GM19397 (cell line): ENCODE results near the gene GDE1.

Source experiments
- ATAC-seq: cut with Tn5 transposase; IDR thresholded peaks from one replicate; pipeline ENCODE4 v1.9.1; 2021; ENCODE audit warnings: mild to moderate bottlenecking, moderate library complexity; ENCODE audit not compliant: unreplicated experiment

The GDE1 gene

DNA sequence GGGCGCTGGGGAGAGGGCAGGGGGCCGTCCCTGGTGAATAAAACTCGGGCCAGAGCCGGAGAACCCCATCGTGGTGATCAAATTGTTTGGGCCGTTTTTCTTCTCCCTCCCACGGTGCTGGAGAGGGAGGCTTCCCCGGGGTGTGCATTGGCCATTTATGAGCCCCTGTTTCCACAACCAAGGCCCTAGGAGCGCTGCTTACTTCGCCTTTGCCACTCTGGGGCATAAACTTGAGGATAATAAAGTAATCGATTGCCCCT lies 2.4 kb upstream of the GDE1 start:
- ATAC-seq: no peak

DNA sequence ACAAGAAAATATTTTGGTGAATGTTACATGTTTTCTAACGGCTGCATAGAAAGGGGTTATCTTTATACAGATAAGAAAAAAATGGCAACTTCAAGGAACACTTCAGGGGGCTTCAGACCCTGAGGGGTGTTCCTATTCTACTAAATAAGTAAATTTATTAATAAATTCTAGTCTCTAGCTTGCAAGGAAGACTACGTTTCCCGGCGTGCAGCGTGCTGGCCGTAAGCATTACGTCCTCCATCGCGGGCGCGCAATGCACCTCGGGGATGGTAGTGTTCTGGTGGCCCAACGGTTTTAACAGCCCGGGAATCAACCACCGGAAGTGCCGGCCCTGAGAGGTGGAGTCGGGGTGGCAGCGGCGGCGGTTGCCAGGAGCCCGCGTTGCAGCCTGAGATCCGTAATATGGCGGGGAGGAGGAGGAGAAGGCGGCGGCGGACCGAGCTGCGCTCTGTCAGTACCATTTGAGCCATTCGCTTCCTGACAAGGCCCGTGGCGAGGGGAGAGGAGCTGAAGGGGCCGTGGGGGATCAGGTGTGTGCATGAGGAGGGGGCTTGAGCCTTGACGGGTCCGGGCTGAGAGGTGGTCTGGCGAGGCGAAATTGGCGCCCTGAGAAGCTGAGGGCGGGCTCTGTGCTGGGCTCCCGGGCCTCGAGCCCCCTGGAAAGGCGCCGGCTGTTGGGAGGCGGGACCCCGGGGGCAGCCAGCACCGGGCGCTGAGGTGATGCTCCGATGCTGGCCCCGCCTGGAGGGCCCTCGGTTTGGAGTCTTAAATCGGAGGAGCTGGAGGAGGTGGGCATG lies 1.9 kb upstream of the GDE1 start, which contains the start of gene CCP110:
TSS of gene CCP110 (plus strand) at position 384 of the 797 bp plus-strand sequence. CDS start 3,940 bp downstream, outside the sequence.
- ATAC-seq: peak; percentile 70

DNA sequence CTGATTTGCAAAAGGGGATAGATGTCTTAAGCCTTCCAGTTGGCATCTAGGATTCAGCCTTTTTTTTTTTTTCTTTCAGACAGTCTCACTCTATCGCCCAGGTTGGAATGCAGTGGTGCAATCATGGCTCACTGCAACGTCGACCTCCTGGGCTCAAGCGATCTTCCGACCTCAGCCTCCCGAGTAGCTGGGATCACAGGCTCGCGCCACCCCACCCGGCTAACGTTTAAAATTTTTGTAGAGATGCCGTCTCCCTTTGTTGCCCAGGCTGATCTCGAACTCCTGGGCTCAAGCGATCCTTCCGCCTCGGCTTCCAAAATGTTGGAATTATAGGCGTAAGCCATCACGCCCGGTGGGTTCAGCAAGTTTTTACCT lies 1.3 kb upstream of the GDE1 start:
- no peak for ATAC-seq

DNA sequence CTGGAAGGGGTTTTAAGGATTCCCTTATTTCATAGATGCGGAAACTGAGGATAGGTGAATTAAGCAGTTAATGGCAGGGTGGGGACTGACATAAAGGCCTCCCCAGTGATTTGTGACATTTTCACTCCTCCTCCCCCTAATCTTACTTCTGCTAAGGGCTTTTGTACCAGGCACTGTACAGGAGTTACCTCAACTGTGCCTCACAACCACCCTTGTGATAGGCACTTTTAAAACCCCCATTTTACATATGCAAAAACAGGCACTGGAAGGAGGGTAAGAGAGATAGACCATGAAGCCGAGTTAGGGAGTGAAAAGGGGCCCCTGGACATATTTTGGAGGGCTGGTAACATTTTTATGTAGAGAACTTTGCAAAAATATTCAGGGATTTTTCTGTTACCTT lies 862 bp upstream of the GDE1 start:
- ATAC-seq: no peak

DNA sequence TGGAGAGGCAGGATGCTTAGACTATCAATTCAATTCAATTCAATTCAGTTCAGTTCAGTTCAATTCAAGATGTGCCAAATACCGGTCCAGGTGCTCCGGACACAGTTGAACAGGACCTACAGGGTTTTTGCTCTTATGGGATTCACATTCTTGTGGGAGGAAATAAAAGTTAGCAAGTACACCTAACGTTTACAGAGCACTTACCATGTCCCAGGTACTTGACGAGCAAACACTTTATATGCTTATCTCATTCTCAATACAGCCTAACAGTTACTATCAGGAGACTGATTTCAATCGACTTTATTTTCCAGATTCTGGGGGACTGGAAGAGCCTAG lies 467 bp upstream of the GDE1 start:
- ATAC-seq: no peak

DNA sequence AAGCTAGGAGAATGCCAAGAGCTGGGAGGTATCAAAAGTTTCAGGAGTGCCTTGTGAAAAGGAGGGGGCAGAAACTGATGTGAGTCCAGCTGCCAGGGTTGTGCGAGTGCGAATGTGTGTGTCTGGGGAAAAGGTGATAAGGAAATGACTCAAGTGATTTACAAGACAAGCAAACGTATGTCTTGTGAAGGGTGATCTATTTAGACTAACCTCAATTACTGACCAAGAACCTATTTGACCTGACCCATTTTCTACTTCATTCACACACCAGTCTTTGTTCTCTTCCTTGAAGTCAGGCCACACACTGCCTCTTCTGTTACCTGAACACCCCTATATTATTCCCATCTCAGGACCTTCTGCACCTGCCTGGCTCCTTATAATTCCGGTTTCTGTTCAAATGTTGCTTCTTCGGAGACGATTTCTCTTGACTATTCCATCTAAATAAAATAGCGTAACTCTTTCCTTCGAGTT lies 1.0 kb downstream of the GDE1 start:
- ATAC-seq: no peak

DNA sequence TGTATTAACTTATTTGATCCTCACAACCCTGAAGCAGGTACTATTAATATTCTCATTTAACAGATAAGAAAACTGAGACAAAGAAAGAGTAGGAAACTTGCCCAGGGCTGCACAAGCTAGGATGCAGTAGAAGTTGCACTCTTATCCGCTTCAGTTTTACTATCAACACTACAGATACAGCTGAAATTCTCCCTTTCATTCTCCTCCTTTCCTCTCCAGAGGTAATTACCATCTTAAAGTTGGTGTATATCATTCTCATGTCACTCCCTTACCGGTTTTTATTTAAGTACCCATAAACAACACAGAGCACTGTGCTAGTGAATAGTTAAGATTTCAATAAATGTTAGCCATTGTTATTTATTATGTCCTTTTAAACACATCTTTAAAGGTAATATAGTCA lies 3.5 kb downstream of the GDE1 start:
- no peak for ATAC-seq

DNA sequence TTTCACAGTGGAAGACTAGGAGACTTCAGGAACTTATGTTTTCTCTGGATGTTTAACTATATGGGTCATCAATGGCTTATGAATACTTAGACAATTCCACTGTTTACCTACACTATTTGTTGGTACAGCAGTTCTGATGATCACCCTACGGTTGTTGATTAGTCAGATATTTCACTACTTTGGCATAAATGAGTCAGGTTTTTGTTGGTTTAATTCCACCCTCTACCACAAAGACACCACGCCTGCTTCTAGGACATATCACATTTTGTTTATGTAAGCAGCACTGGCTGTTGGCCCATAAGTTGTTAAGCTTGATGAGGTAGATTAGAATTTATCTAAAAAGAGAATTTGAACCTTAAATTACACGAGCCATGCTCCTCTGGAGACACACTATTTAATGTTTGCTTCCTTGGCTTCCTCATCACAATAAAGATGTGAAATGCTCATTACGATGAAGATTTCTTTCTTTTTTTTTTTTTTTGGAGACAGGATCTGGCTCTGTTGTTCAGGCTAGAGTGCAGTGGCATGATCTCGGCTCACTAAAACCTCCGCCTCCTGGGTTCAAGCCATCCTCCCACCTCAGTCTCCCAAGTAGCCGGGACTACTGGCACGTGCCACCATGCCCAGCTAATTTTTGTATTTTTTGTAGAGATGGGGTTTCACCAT lies 4.3 kb downstream of the GDE1 start:
- no peak for ATAC-seq

DNA sequence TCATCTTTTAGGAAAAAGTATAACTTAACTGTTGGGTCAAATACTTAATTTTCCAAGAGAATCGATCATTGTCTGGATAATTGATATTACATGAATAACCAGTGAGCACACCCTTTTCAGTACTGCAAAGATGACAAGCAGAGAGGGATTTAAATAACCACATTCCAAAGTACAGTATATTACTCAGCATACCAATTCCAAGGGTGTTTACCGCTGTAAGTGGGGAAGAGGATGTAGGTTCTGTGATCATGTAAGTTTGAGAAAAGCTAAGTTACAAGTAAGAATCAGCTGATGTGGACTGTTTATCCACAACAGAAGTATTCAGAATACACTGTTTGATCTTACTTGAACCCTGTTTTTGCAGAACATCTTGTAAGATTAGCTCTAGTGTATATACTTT lies 6.1 kb downstream of the GDE1 start:
- no peak for ATAC-seq

DNA sequence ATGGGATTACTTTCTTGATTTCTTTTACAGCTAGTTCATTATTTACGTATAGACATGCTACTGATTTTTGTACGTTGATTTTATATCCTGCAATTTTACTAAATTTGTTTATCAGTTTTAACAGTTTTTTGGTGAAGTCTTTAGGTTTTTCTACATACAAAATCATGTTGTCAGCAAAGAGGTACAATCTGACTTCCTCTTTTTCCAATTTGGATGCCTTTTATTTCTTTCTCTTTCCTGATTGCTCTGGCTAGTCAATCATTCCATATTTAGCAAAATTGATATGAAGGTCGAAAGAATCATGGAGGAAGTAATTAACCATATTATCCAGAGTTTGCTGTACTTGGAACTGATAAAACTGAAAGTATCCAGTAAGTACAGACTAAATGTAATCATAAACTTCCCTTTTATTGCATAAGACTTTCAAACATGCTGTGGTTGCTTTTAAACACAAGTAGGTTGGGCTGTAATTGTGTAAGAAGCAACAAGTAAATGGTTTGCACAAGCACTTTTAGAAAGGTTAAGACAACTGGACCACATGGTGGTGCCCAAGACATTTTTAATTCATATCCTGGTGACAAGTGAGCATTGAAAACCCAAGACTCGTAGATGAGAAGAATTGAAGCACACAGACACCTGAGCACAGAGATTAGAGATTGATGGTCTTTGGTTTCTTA lies 8.4 kb downstream of the GDE1 start:
- ATAC-seq: no peak

DNA sequence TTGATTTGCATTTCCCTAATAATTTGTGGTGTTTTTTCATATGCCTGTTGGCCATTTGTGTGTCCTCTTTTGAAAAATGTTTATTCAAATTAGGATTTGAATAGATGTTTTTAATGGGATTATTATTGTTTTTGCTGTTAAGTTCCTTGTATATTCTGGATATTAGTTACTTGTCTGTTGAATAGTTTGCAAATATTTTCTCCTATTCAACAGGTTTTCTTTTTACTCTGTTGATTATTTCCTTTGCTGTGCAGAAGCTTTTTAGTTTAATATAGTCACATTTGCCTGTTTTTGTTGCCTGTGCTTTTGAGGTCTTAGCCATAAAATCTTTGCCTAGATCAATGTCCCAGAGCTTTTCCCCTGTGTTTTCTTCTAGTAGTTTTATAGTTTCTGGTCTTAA lies 9.6 kb downstream of the GDE1 start:
- ATAC-seq: no peak

DNA sequence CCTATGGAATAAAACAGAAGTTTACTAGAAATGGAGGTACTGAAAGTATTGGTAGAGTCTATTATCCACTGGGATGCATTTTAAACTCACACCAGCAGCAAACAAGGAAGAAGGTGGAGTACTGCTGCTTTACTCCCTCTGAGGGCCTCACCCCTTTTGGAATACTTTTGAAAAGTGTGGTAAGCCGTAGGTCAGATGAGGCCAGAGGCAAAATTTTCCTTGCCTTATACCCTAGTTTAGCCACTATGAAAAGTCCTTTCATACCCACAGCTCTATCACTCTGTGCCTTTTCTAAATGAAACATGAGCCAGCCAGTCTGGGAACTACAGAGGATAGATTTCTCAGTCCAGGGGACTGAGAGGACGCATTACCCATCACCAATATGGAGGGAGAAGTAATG lies 14.0 kb downstream of the GDE1 start:
- no peak for ATAC-seq

DNA sequence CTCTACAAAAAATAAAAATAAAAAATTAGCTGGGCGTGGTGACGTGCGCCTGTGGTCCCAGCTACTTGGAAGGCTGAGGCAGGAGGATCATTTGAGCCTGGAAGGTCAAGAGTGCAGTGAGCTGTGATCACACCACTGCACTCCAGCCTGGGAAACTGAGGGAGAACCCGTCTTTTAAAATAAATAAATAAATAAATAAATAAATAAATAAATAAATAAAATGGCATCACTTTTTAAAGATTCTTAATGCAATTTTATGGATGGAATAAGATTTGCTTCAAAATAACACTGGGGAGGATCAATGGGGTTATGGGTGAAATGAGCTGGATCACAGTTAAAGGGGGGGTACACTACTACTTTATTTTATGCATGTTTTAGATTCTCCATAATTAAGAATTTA lies 14.9 kb downstream of the GDE1 start:
- no peak for ATAC-seq

DNA sequence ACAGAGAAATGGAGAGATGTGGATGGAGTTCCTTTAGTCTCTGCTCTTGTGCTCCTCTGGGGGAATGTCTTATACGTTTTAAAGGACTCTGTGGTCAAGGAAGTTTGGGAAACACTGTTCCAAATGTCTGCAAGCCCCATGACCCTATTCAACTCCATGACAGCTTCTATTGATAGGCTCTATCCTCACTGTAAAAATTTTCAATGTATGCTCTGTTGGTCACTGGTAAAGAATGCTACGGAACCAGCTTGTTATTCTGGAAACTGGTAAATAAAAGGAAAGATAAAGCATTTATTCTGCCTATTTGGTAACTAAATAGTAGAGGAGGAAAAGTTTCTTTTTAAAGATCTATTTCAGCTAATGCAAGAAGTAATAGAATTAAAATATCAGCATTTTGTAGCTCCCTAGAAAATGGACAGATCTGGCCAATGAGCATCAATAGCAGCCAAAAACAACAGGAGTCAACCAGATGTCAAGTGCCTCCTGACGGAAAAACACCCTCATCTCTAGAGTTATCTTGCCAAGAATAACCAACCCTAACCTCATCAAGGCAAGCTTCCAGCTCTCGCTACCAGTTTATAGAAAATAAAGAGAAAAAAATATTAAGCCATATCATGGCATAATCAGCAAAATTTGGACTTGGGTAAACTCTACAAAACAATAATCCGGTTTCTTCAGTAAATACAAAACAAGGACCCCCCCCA lies 16.1 kb downstream of the GDE1 start:
- ATAC-seq: no peak

DNA sequence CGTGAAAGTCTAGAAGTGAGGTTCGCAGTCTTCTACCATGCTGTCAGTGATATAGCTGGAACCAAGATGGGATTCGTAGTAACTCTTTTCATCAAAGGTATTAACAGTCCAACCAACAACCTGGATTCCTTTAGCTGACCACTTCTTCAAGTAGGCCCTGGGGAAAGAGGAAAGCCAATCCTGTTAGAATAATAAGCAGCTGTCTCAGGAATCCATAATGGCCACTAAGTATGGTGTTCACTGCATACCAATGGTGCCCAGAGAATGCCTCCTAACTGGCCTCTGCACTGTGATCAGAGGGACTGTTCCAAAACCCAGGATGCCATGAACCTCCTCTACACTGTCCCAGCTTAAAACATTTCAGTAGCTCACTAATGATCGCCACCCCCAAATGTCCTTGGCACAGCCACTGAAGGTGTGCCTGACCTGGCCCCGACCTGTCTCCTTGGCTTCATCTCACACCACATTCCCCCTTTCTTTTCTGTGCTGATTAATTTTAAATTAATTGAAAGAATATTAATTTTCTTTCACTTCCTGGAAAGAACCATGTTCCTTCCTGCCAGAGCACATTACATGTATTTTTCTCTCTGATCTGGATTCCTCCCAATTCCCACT lies 18.3 kb downstream of the GDE1 start:
- ATAC-seq: no peak

DNA sequence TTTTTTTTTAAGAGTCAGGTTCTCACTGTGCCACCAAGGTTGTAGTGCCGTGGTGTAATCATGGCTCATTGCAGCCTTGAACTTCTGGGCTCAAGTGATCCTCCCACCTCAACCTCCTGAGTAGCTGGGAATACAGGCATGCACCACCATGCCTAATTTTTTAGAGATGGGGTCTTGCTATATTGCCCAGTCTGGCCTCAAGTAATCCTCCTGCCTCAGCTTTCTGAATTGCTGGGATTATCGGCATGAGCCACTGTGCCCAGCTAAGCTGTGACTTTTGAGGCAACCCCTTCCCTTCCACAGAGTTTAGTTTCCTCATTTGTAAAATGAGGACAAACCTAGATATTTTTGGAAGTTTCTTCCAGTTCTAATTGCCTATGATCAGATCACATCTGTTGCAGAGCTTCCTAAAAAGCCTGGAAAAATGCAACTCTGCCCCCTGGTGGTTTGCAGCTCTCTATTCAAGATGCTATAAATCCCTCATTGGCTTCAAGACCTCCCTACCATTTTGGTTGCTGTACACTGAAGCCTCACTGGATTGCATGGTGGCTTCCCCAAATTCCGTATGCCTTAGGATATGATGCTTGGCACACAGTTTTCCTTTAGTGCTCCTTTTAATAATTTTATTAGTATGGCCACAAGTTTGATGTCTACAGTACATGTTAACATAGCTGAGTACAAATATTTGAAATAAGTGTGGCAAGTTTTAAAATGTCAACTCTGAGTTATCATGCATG lies 19.3 kb downstream of the GDE1 start:
- no peak for ATAC-seq

DNA sequence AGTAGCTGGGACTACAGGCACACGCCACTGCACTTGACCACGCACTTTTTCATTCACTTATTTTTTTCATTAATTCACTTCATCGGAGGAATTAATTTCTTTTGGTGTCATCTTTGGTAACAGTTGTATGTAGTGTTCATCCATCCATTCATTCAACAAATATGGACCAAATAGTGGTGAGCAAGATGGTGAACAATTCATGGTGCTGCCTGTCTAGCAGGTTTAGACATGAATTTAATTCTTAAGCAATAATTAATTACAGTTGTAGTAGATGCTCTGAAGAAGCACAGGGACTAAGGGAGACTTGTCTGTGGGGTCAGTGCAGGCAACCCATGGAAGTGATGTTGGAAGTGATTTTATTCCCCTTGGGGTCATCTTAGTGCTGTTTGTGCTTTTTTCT lies 22.4 kb downstream of the GDE1 start:
- ATAC-seq: no peak

DNA sequence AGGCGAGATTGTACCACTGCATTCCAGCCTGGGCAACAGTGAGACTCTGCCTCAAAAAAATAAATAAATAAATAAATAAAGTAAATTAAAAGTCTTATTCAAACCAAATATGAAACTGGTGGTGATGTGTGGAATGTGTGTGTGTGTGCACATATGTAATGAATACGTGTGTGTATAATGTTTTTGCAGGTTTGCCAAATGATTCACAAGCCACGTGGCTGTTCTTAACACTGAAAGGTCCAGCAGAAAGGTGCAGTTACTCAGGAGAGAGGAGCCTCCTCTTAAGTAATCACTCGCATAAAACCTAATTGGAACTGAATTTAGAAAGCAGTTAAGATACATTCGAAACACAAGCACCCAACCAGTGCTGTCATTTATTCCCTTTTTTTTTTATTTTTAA lies 22.9 kb downstream of the GDE1 start:
- no peak for ATAC-seq

DNA sequence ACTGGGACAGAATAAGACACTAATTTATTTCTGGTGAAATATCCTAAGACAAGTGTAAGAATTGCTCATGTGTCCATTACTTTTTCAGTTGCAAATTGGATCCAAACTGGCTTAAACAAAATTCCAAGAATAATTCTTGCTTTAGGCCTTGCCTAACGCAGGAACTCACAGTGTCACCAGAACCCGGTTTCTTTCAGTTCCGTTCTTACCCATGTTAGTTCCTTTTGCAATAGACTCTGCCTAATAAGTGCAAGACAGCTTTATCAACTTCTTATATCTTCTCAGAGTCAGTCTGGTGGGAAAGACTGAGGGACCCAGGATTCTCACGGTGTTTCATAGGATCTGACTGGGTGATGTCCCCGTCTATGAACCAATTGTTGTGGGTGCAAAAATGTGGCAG lies 24.7 kb downstream of the GDE1 start:
- no peak for ATAC-seq

DNA sequence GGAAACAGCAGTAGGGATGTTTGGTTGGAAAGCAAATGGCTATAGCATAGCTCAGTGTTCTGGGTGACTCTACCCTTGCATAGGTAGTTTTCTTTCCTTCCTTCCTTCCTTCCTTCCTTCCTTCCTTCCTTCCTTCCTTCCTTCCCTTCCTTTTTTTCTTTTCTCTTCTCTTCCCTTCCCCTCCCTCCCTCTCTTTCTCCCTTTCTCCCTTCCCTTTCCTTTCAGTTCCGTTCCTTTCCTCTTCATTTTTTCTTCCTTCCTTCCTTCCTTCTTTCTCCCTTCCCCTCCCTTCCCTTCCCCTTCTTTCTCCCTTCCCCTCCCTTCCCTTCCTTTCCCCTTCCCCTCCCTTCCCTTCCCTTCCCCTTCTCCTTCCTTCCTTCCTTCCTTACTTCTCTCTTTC lies 31.3 kb downstream of the GDE1 start:
- ATAC-seq: no peak

DNA sequence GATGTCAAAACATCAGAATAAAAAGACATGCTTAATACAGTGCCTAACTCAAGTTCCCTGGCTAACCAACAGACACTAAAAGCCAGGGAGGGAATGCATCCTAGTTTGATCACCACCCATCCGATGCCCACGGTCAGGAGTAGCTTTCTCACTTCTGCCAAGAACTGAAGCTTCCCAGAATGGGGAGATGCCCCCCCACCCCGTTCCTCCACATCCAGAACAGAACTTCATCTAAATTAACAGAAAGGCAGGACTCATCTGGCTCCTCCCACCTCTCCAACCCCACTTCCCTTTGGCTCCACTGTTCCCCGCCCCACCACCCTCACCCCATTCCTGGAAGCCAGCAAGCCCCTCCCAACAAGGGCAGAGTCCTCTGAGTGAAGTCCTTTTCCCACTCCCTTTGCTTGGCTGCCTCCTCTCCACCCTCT lies 33.7 kb downstream of the GDE1 start:
- no peak for ATAC-seq
